ENCODE data around the gene OR5I1. TPM values are rescaled to one million over a fixed set of nuclear protein-coding genes. Genes with fewer than 3 reads are reported as not detected.

The OR5I1 gene
- total and polyA plus RNA-seq, 2 of the 4 experiments (the other 2 are of a cell fraction), result not detected

DNA sequence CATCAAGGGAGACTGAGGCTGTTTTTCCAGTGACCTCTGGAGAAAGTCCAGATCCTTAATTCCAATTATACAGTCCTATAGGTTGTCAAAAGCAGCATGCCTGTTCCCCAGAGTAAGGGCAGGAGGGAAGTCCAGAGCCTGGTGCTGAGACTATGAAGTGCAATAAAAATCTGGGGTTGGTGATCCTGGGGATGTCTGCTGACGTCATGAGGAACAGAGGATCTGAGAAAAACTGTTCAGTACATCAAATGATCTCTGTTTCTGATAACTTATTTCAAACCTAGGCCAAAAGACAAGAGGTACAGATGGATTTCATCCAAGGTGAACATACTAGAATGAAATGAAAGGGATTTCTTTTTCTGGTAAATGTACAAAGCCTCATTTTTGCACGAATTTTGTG lies 33.9 kb downstream of the OR5I1 start:
- ChIA-PET CTCF (no interaction called here), POLR2A (ENCODE audit: unreplicated experiment) (no interaction called here)
- H3K9me3 ChIP-seq (ENCODE audit: control insufficient read depth, insufficient read depth, low read length), result no peaks in the 10 kb centered on the region; the same call in 1 of the 2 replicates
- ATAC-seq (ENCODE audit: low read depth) (no peak), DNase-seq (no peak)
- no peak overlapping the region for H4K8ac ChIP-seq (ENCODE audit: low read depth in 2 of 2, low read length in 2 of 2)
- H3K9ac ChIP-seq (ENCODE audit: low read depth, low read length), result no peak overlapping the region
- H3K79me1 ChIP-seq (ENCODE audit: low read depth in 1 of 2, low read length in 2 of 2), result no peaks in the 10 kb centered on the region
- no peak overlapping the region for H2AK5ac ChIP-seq (ENCODE audit: low read depth, low read length)
- H4K20me1 ChIP-seq (ENCODE audit: insufficient read depth, low read length), result no peaks in the 10 kb centered on the region
- H4K91ac ChIP-seq (ENCODE audit: insufficient read depth, low read depth, low read length), result no peak overlapping the region
- no peak overlapping the region for H2BK20ac ChIP-seq (ENCODE audit: low read depth, low read length)
- in situ Hi-C loops (cut with MboI; ENCODE audit: low sequenced_read_pairs), result no loop called here
- dilution Hi-C loops (cut with HindIII; ENCODE audit: low sequenced_read_pairs, unreplicated experiment), result no loop called here
- H2BK15ac ChIP-seq (ENCODE audit: low read depth, low read length), result no peak overlapping the region
- no peak overlapping the region for H2BK120ac ChIP-seq (ENCODE audit: low read depth, low read length)
- H3K27me3 ChIP-seq (ENCODE audit: control insufficient read depth, insufficient read depth, low read length), result no peaks in the 10 kb centered on the region
- H2BK5ac ChIP-seq (ENCODE audit: low read depth, low read length, poor library complexity, severe bottlenecking), result no peak overlapping the region
- H2AK9ac ChIP-seq (replicated peaks; ENCODE audit: low read depth, low read length, poor library complexity), result no peak overlapping the region
- H3K18ac ChIP-seq (ENCODE audit: low read depth, low read length), result no peak overlapping the region
- no TSS peak for BruUV-seq (replicated peaks)
- intact Hi-C loops (cut with micrococcal nuclease), result no loop called here
- no peak overlapping the region for H3K4me2 ChIP-seq (ENCODE audit: low read depth, low read length)
- WGBS, 2 experiments (ENCODE audit: extremely low coverage in 2 of 2, insufficient read length in 1 of 2), result no CpG with 5 or more reads among the region's 2 CpGs
- no peaks in the 10 kb centered on the region for H3K36me3 ChIP-seq (ENCODE audit: control insufficient read depth, insufficient read depth, low read length)
- no peaks in the 10 kb centered on the region for H3K4me1 ChIP-seq (ENCODE audit: control insufficient read depth, insufficient read depth, low read length)
- no peak overlapping the region for H3K4ac ChIP-seq (ENCODE audit: low read depth, low read length)
- no peak for TF ChIP-seq SMC3 (IDR thresholded peaks at IDR 0.05; ENCODE audit: low read depth, low read length)
- TF ChIP-seq, protein P1, sequence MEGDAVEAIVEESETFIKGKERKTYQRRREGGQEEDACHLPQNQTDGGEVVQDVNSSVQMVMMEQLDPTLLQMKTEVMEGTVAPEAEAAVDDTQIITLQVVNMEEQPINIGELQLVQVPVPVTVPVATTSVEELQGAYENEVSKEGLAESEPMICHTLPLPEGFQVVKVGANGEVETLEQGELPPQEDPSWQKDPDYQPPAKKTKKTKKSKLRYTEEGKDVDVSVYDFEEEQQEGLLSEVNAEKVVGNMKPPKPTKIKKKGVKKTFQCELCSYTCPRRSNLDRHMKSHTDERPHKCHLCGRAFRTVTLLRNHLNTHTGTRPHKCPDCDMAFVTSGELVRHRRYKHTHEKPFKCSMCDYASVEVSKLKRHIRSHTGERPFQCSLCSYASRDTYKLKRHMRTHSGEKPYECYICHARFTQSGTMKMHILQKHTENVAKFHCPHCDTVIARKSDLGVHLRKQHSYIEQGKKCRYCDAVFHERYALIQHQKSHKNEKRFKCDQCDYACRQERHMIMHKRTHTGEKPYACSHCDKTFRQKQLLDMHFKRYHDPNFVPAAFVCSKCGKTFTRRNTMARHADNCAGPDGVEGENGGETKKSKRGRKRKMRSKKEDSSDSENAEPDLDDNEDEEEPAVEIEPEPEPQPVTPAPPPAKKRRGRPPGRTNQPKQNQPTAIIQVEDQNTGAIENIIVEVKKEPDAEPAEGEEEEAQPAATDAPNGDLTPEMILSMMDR (conservative IDR thresholded peaks at IDR 0.05; ENCODE audit: low read depth, low read length), result no peak
- TF ChIP-seq, protein P2, sequence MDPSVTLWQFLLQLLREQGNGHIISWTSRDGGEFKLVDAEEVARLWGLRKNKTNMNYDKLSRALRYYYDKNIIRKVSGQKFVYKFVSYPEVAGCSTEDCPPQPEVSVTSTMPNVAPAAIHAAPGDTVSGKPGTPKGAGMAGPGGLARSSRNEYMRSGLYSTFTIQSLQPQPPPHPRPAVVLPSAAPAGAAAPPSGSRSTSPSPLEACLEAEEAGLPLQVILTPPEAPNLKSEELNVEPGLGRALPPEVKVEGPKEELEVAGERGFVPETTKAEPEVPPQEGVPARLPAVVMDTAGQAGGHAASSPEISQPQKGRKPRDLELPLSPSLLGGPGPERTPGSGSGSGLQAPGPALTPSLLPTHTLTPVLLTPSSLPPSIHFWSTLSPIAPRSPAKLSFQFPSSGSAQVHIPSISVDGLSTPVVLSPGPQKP (IDR thresholded peaks at IDR 0.05; ENCODE audit: borderline replicate concordance, low read depth, low read length), result no peak
- TF ChIP-seq BHLHE40 (IDR thresholded peaks at IDR 0.05; ENCODE audit: low read depth, low read length), result no peak
- no peak overlapping the region for H3K23ac ChIP-seq (ENCODE audit: low read depth, low read length)
- H4K5ac ChIP-seq (ENCODE audit: low read depth, low read length), result no peak overlapping the region
- H3K14ac ChIP-seq (replicated peaks; ENCODE audit: low read depth, low read length), result no peak overlapping the region
- no peak overlapping the region for H3K4me3 ChIP-seq (ENCODE audit: insufficient read depth, low read depth, low read length)
- H2AFZ ChIP-seq (replicated peaks; ENCODE audit: low read length, poor library complexity), result no peak overlapping the region
- no peak overlapping the region for H3K27ac ChIP-seq (ENCODE audit: insufficient read depth, low read length)
- H3K9me1 ChIP-seq (ENCODE audit: insufficient read depth, low read length), result no peaks in the 10 kb centered on the region
- no peak overlapping the region for H3K56ac ChIP-seq (ENCODE audit: extremely low read depth, insufficient read depth, low read length)
